OCI-LY7 (cell line): ENCODE results near the gene SEMA4D. TPM values are rescaled to one million over a fixed set of nuclear protein-coding genes. Genes with fewer than 3 reads are reported as not detected.

Experiments
- BruUV-seq: library from RNA; stranded (reverse); fragments of 400-500 nt; replicated peaks from 2 replicates; lab custom pipeline; 2021; lab: Mats Ljungman, UMichigan
- CTCF ChIA-PET: fragments of 300-600 bp; sonication (Branson Sonifier 250); formaldehyde crosslinking; loops from one replicate; lab custom pipeline; 2022; ENCODE audit warnings: antibody characterized with exemption; ENCODE audit not compliant: unreplicated experiment; lab: Charles Lee
- POLR2A ChIA-PET: fragments of 300-600 bp; sonication (Branson Sonifier 250); formaldehyde crosslinking; loops from one replicate; lab custom pipeline; 2022; ENCODE audit warnings: antibody characterized with exemption; lab: Charles Lee
- DNase-seq: peaks from one replicate; pipeline ENCODE4 v3.0.0-alpha.2; 2015; ENCODE audit warnings: low spot score
- H2AFZ ChIP-seq: fragments of 200-600 bp; sonication (generic), shearing (Covaris generic); 2 replicates; pipeline ENCODE4 v1.6.1; 2014; ENCODE audit warnings: mild to moderate bottlenecking, antibody characterized with exemption, low read length, moderate library complexity
- H3K27ac ChIP-seq: fragments of 200-600 bp; sonication (generic); 2 replicates; pipeline ENCODE4 v1.5.1; 2014; ENCODE audit warnings: mixed run types, low read depth, mild to moderate bottlenecking, moderate library complexity, low read length, inconsistent platforms; ENCODE audit not compliant: poor library complexity, severe bottlenecking
- H3K36me3 ChIP-seq: fragments of 200-600 bp; sonication (generic); 2 replicates; pipeline ENCODE4 v1.6.1; 2014; ENCODE audit warnings: mild to moderate bottlenecking, antibody characterized with exemption, low read length, moderate library complexity, mixed read lengths; ENCODE audit not compliant: insufficient read depth
- H3K4me1 ChIP-seq: fragments of 200-600 bp; sonication (generic); 2 replicates; pipeline ENCODE4 v1.5.1; 2014; ENCODE audit warnings: mild to moderate bottlenecking, low read length; ENCODE audit not compliant: insufficient read depth, poor library complexity, severe bottlenecking
- H3K4me2 ChIP-seq: fragments of 200-600 bp; sonication (generic); 2 replicates; pipeline ENCODE4 v1.6.1; 2014; ENCODE audit warnings: mild to moderate bottlenecking, low read length
- H3K4me3 ChIP-seq: fragments of 200-600 bp; sonication (generic); 2 replicates; pipeline ENCODE4 v1.5.1; 2014; ENCODE audit warnings: mild to moderate bottlenecking, low read depth, low read length; ENCODE audit not compliant: poor library complexity, severe bottlenecking
- H3K79me2 ChIP-seq: fragments of 200-600 bp; sonication (generic); 2 replicates; pipeline ENCODE4 v1.6.1; 2016; ENCODE audit warnings: low read depth, mild to moderate bottlenecking, low read length, moderate library complexity, mixed read lengths; ENCODE audit not compliant: insufficient read depth
- H3K9me2 ChIP-seq: fragments of 200-600 bp; sonication (generic); 2 replicates; pipeline ENCODE4 v1.6.1; 2016; ENCODE audit warnings: mild to moderate bottlenecking, low read length, mixed read lengths; ENCODE audit not compliant: insufficient read depth
- H3K9me3 ChIP-seq: fragments of 200-600 bp; sonication (generic); 2 replicates; pipeline ENCODE4 v1.6.1; 2014; ENCODE audit warnings: mild to moderate bottlenecking, mixed run types, low read length, mixed read lengths
- H4K20me1 ChIP-seq: fragments of 200-600 bp; sonication (generic); 2 replicates; pipeline ENCODE4 v1.6.1; 2014; ENCODE audit warnings: mild to moderate bottlenecking, antibody characterized with exemption, low read length, moderate library complexity, mixed read lengths; ENCODE audit not compliant: insufficient read depth
- CTCF ChIP-seq: fragments of 200-600 bp; sonication (generic); conservative IDR thresholded peaks from 2 replicates; pipeline ENCODE4 v1.5.1; 2014; ENCODE audit warnings: mild to moderate bottlenecking, antibody characterized with exemption, low read length, moderate library complexity, mixed read lengths
- EZH2phosphoT487 ChIP-seq: fragments of 200-600 bp; sonication (generic); IDR thresholded peaks from 2 replicates; pipeline ENCODE4 v1.6.1; 2018; ENCODE audit warnings: low read depth, borderline replicate concordance, mild to moderate bottlenecking, mixed run types, antibody characterized with exemption, low read length, moderate library complexity, mixed read lengths
- intact Hi-C: fragments of 100-400 bp; cut with micrococcal nuclease; formaldehyde crosslinking; loops from one replicate; pipeline ENCODE4 v1.10.0; 2022; ENCODE audit not compliant: unreplicated experiment
- total RNA-seq, 2 experiments: library from RNA; depleted of rRNA in 1 of 2; stranded (reverse); fragments of >200 nt in 1 of 2; shearing (Covaris generic) in 1 of 2; gene quantifications; 2 replicates each; pipeline ENCODE4 v1.2.3, GENCODE V29; 2014 to 2022

The SEMA4D gene
- total RNA-seq, 2 experiments from 2014 or later = 28.5 to 60.5 TPM

GRCh38 chr9:89430995-89431394 is 66.9 kb downstream of the SEMA4D start:
- POLR2A ChIA-PET = interaction anchor here (1.6 kb wide), 1 partner anchor 117 kb away, joined by 5 read pairs; no protein-coding TSS in a partner anchor
- CTCF ChIA-PET = no interaction called here
- peaks cover 78% of the 10 kb centered on the region for H3K4me1 ChIP-seq
- no peak overlapping the region for H2AFZ ChIP-seq
- H3K27ac ChIP-seq = no peak overlapping the region
- no peaks in the 10 kb centered on the region for H3K79me2 ChIP-seq
- H3K4me3 ChIP-seq = no peak overlapping the region
- no peak overlapping the region for H3K4me2 ChIP-seq
- TF ChIP-seq EZH2phosphoT487 = no peak
- TF ChIP-seq CTCF = no peak
- no peaks in the 10 kb centered on the region for H4K20me1 ChIP-seq
- no peaks in the 10 kb centered on the region for H3K9me2 ChIP-seq
- no TSS peak for BruUV-seq
- intact Hi-C loops = no loop called here
- no peak for DNase-seq
- no peaks in the 10 kb centered on the region for H3K36me3 ChIP-seq
- H3K9me3 ChIP-seq = no peaks in the 10 kb centered on the region

- Histone ChIP-seq H3K79me2 (no peaks in the 10 kb centered on the region), H3K9me2 (no peaks in the 10 kb centered on the region), H2AFZ (no peak overlapping the region), H3K4me1 (peaks cover 71% of the 10 kb centered on the region), H3K9me3 (no peaks in the 10 kb centered on the region), H3K4me2 (peak overlapping the region; percentile 25), H4K20me1 (no peaks in the 10 kb centered on the region), H3K36me3 (no peaks in the 10 kb centered on the region), H3K4me3 (no peak overlapping the region), H3K27ac (no peak overlapping the region)
- POLR2A ChIA-PET = interaction anchor here (1.3 to 2.9 kb wide), 4 partner anchors 11 to 120 kb away, joined by 5 to 25 read pairs (median 6); no protein-coding TSS in a partner anchor
- no TSS peak for BruUV-seq
- peak; percentile 91 for DNase-seq
- CTCF ChIA-PET = interaction anchor here (0.6 to 3.1 kb wide), 12 partner anchors 13 to 146 kb away, joined by 3 to 45 read pairs (median 3); partner anchors contain the start of gene SEMA4D
- intact Hi-C loops = loop anchor here (1.0 to 5.0 kb wide), 4 partner anchors 53 to 120 kb away; partner anchors contain the start of gene SECISBP2
- no peak for TF ChIP-seq EZH2phosphoT487
- TF ChIP-seq CTCF = peak; percentile 97
Measured at GRCh38 chr9:89428901-89429890, 68.7 kb downstream of the SEMA4D start.
